Activated naive CD4-positive, alpha-beta T cell treated with Interleukin-2 at 50 U/mL for 16 hours (primary cell): ENCODE measurements around the gene ATG101.
"Not testable (repeated sequence)": the region's sequence is repeated elsewhere in the genome, so short reads cannot be mapped to it uniquely, and the experiment has no call there.

Experiments
- DNase-seq: peaks from one replicate; pipeline ENCODE4 v3.0.0-alpha.2; 2020

ATG101 gene

GRCh38 chr12:52116222-52117125, 46.7 kb downstream of the ATG101 start:
- peak; percentile 76 for DNase-seq

DNA sequence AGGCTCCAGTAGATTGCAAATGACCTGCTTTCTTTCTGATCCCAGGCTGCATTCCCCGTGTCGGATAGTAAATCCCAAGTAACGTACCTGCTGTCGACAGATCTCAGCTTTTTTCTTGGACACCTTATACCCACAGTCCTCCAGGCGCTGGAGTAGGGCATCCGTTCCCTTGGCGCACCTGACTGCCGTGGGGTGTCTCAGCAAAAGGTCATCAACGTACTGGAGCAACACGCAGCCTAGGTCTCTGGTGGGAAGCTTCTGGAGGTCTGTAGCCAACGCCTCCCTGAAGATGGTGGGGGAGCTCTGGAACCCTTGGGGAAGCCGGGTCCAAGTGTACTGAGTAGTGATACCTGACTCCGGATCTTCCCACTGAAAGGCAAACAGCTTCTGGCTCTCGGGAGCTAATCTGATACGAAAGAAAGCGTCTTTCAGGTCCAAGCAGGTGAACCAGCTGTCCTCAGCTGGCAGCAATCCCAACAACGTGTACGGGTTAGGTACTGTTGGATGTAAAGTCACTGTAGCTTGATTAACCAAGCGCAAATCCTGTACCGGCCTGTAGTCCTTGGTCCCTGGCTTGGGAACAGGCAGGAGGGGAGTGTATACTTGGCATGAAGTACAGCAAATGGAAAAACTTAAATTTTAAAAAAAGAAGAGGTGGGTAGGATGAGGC, 48.2 kb downstream of the ATG101 start:
- not testable (repeated sequence) for DNase-seq

DNA sequence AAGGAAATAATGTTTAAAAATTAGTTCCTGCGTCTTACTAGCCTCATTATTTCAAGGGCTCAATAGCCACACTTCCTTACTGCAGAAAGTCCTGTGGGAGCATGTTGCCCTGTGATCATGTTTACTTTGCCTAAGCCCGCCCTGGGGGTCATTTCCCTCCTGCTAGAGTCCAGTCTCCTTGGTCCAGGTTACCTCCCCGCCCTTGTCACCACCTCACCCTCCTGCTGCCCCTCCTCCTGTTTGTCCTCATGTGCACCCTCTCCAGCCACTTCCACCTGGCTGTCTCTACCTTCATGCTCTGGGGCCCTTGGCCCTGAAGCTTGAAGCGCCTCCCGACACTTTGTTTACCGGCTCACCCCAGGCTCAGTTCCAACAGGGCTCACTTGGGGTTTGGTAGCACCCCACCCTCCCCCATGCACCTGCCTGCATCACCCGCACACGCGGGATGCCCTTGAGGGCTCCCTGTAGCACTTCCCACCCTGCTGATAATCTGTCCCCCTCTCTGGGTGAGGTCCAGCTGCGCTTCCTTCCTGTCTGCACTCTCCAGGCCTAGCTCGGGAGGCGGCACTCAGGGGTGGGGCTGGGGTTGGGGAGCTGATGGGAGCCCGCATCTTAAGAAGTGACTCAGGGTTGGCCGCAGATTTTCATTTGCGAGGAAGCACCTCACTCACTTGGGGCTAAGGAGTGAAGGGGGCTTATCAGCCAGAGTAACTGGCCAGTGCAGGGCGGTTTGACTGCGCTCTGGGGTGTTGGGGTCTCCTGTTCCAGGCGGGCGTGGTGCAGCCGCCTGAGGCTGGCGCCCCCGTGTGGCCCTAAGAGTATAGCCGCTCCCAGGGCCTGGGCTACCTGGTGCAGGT, 49.8 kb downstream of the ATG101 start:
- DNase-seq = peak; percentile 50

DNA sequence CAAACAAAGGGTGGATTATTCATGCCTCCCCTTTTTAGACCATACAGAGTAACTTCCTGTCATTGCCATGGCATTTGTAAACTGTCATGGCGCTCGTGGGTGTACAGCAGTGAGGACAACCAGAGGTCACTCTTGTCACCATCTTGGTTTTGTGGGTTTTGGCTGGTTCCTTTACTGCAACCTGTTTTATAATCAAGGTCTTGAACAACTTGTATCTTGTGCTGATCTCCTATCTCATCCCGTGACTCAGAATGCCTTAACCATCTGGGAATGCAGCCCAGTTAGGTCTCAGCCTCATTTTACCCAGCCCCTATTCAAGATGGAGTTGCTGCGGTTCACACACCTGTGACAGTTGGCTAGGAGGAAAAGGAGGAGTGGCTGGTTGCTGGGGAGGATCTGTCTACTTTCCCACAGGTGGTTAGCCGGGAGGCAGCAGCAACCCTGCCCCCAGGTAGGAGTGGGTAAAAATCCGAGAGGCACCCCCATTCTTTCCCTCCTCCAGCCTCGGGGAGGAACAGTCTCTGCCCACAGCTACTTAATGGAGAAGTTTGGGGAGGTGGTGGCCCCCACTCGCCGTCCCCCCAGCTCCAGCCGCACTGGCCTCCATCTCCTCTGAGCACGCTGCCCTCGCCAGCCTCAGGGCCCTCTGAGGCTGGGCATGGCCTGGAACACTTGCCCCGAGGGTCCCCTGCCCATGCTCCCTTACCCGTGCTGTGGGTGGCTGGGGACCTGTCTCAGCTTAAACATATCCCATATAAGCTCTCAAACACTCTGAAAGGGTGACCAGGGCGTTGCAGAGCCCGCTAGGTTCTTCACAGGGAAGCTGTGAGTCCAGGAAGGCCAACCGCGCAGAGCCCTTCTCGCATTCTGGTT, 51.4 kb downstream of the ATG101 start:
- DNase-seq = no peak

- DNase-seq = peak; percentile 70
These were observed 52.2 kb downstream of the ATG101 start for GRCh38 chr12:52121824-52122539.

DNA sequence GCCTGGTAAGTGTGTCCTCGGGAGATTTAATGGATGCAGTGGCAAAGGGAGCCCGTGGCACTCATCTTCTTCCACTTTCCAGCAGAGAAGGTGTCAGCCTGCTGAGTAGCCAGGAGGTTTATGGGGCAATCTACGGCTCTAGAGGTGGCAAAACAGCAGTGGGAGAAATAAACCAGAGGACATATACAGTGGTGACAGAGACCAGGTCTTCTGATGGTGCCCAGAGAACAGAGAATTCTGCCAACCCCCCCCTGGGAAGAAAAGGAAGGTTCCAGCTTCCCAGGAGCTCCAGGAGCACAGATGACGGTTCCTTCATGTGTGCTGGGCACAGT, 52.7 kb downstream of the ATG101 start:
- DNase-seq = no peak

GRCh38 chr12:52122904-52123303, 53.1 kb downstream of the ATG101 start:
- DNase-seq = no peak

GRCh38 chr12:52123487-52124186, 53.9 kb downstream of the ATG101 start:
- DNase-seq = no peak

GRCh38 chr12:52125476-52125900, 55.7 kb downstream of the ATG101 start:
- DNase-seq = no peak

GRCh38 chr12:52126050-52126604, 56.3 kb downstream of the ATG101 start:
- no peak for DNase-seq
